ENCODE measurements around the gene LRG1. TPM values are rescaled to one million over a fixed set of nuclear protein-coding genes. Genes with fewer than 3 reads are reported as not detected.

Gene LRG1
- total and polyA plus RNA-seq, 9 of the 15 experiments (the other 6 are each of a cell fraction or from before 2014, with no cell fraction given) = 1.5 to 11.9 (median 8.7) TPM

DNA sequence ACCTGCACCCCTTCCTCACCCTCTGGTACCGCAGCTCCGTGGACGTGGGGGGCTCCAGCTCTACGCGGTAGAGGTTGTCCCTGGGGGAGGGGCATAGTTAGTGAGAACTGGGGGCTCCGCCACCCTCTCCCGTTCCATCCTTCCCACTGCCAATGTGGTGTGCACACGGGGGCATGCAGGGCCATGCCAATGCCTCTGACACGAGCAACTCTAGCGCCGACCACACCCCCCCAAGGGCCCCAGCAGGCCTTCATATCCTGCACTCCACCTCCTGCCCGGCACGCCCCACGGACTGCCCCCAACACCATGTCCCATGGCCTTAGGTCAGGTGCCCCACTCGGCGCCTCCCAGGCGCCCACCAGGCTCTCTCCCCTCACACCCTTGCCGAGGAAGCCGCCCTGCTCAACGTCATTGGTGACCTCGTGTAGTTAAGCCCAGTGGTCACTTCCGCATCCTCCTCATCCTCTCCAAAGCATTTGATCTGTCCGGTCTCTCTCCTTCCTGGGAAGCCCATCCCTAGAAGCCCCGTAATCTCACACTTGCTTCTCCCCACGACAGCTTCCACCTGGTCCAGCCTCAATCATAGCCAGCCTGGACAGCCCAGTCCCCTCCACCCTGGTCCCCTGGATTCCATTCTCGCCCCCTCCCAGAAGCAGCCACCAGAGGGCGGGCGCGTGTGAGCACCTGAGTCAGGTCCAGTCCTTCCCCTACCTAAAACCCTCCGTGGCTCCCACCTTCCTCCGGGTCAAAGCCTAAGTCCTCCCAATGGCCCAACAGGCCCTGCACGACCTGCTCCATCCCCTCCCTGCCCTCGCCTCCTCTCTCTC, 17.5 kb upstream of the LRG1 start (continued):
- TF ChIP-seq ZNF740 (CRISPR knock-in tag; IDR thresholded peaks at IDR 0.05) = peak; percentile 73
- no peak for TF ChIP-seq ZNF740 (tag; IDR thresholded peaks at IDR 0.05)
- TF ChIP-seq CREB3L1 (IDR thresholded peaks at IDR 0.05; ENCODE audit: borderline replicate concordance, low read depth) = no peak
- TF ChIP-seq PRPF4 (IDR thresholded peaks at IDR 0.05; ENCODE audit: insufficient read depth, low read depth, low read length, poor library complexity, severe bottlenecking) = no peak
- TF ChIP-seq YY1 (IDR thresholded peaks at IDR 0.05; ENCODE audit: borderline replicate concordance in 1 of 3, control insufficient read depth in 1 of 3, extremely low read depth in 1 of 3, insufficient read depth in 3 of 3, insufficient read length in 1 of 3, insufficient replicate concordance in 2 of 3, low read depth in 1 of 3, low read length in 2 of 3) = peak in 1 of 3 experiments; percentile 9
- TF ChIP-seq PHB2 (IDR thresholded peaks at IDR 0.05; ENCODE audit: low read depth) = no peak
- no peak for TF ChIP-seq ZNF449 (CRISPR knock-in tag; IDR thresholded peaks at IDR 0.05)
- no peak for TF ChIP-seq MAFK (IDR thresholded peaks at IDR 0.05; ENCODE audit: low read length)
- TF ChIP-seq ZNF76 (CRISPR knock-in tag; IDR thresholded peaks at IDR 0.05; ENCODE audit: borderline replicate concordance) = no peak
- 0 out of 2 replicates have a peak, but pooled peaks have one; percentile 23 for TF ChIP-seq HDGF (IDR thresholded peaks at IDR 0.05)
- no peak for TF ChIP-seq MEF2A (IDR thresholded peaks at IDR 0.05; ENCODE audit: control insufficient read depth, low read depth, low read length)
- no peak for TF ChIP-seq EHMT2 (IDR thresholded peaks at IDR 0.05)
- no peak for TF ChIP-seq ATF1 (CRISPR knock-in tag; IDR thresholded peaks at IDR 0.05)
- peak; percentile 50; the same call in 1 of the 2 replicates for TF ChIP-seq ATF1 (tag; IDR thresholded peaks at IDR 0.05)
- TF ChIP-seq KAT2B (IDR thresholded peaks at IDR 0.05; ENCODE audit: low read depth, low read length) = no peak
- TF ChIP-seq, protein P1, sequence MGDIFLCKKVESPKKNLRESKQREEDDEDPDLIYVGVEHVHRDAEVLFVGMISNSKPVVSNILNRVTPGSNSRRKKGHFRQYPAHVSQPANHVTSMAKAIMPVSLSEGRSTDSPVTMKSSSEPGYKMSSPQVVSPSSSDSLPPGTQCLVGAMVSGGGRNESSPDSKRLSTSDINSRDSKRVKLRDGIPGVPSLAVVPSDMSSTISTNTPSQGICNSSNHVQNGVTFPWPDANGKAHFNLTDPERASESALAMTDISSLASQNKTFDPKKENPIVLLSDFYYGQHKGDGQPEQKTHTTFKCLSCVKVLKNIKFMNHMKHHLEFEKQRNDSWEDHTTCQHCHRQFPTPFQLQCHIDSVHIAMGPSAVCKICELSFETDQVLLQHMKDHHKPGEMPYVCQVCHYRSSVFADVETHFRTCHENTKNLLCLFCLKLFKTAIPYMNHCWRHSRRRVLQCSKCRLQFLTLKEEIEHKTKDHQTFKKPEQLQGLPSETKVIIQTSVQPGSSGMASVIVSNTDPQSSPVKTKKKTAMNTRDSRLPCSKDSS (IDR thresholded peaks at IDR 0.05; ENCODE audit: low read depth, partially characterized antibody) = no peak
- TF ChIP-seq PHF20 (IDR thresholded peaks at IDR 0.05; ENCODE audit: partially characterized antibody) = peak; percentile 69
- TF ChIP-seq, protein P2, sequence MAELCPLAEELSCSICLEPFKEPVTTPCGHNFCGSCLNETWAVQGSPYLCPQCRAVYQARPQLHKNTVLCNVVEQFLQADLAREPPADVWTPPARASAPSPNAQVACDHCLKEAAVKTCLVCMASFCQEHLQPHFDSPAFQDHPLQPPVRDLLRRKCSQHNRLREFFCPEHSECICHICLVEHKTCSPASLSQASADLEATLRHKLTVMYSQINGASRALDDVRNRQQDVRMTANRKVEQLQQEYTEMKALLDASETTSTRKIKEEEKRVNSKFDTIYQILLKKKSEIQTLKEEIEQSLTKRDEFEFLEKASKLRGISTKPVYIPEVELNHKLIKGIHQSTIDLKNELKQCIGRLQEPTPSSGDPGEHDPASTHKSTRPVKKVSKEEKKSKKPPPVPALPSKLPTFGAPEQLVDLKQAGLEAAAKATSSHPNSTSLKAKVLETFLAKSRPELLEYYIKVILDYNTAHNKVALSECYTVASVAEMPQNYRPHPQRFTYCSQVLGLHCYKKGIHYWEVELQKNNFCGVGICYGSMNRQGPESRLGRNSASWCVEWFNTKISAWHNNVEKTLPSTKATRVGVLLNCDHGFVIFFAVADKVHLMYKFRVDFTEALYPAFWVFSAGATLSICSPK (IDR thresholded peaks at IDR 0.05; ENCODE audit: borderline replicate concordance) = no peak
- no peak for TF ChIP-seq HNRNPUL1 (IDR thresholded peaks at IDR 0.05; ENCODE audit: low read length)
- no peak for TF ChIP-seq ZNF165 (CRISPR knock-in tag; IDR thresholded peaks at IDR 0.05; ENCODE audit: borderline replicate concordance)
